NCI-H446 (cell line): ENCODE results near the gene WDPCP.
"Not testable (repeated sequence)": the region's sequence is repeated elsewhere in the genome, so short reads cannot be mapped to it uniquely, and the experiment has no call there.

ENCODE experiments used
- DNase-seq, 2 experiments: peaks; one replicate each; lab custom pipeline; 2025; lab: John Stamatoyannopoulos, UW

The WDPCP gene

GRCh38 chr2:63590626-63591408 is 2.5 kb upstream of the WDPCP start:
- DNase-seq = peak in 1 of 2 experiments; percentile 8

GRCh38 chr2:63589148-63589958 is 1.1 kb upstream of the WDPCP start:
- no peak for DNase-seq

GRCh38 chr2:63587814-63588384 is 378 bp downstream of the WDPCP start:
- no peak for DNase-seq

GRCh38 chr2:63582873-63583272 is 5.4 kb downstream of the WDPCP start:
- no peak for DNase-seq

- peak; percentile 3 to 36 for DNase-seq
These were observed 6.8 kb downstream of the WDPCP start for GRCh38 chr2:63581298-63581961.

- no peak for DNase-seq
These were observed 7.5 kb downstream of the WDPCP start for GRCh38 chr2:63580651-63581297.

GRCh38 chr2:63578767-63579166 is 9.5 kb downstream of the WDPCP start:
- DNase-seq = no peak

- DNase-seq = no peak
These were observed 11.7 kb downstream of the WDPCP start for GRCh38 chr2:63576546-63576945.

- DNase-seq = not testable (repeated sequence)
These were observed 14.4 kb downstream of the WDPCP start for GRCh38 chr2:63573726-63574345.

GRCh38 chr2:63573026-63573425 is 15.3 kb downstream of the WDPCP start:
- DNase-seq = not testable (repeated sequence)

- no peak for DNase-seq
These were observed 16.3 kb downstream of the WDPCP start for GRCh38 chr2:63572001-63572400.

GRCh38 chr2:63571291-63571690 is 17.0 kb downstream of the WDPCP start:
- no peak for DNase-seq

- DNase-seq = no peak
These were observed 18.5 kb downstream of the WDPCP start for GRCh38 chr2:63569740-63570139.

GRCh38 chr2:63562751-63563150 is 25.5 kb downstream of the WDPCP start:
- no peak for DNase-seq

GRCh38 chr2:63558922-63559321 is 29.4 kb downstream of the WDPCP start:
- not testable (repeated sequence) for DNase-seq

GRCh38 chr2:63557819-63558218 is 30.5 kb downstream of the WDPCP start:
- not testable (repeated sequence) for DNase-seq

GRCh38 chr2:63555931-63556330 is 32.3 kb downstream of the WDPCP start:
- DNase-seq = no peak

- DNase-seq = no peak
These were observed 33.0 kb downstream of the WDPCP start for GRCh38 chr2:63555299-63555698.

GRCh38 chr2:63553049-63553448 is 35.2 kb downstream of the WDPCP start:
- DNase-seq = no peak

GRCh38 chr2:63545023-63545422 is 43.3 kb downstream of the WDPCP start:
- DNase-seq = peak in 1 of 2 experiments; percentile 51

GRCh38 chr2:63544017-63544627 is 44.2 kb downstream of the WDPCP start:
- DNase-seq = peak in 1 of 2 experiments; percentile 15
